Activated CD4-positive, alpha-beta memory T cell treated with anti-CD3 and anti-CD28 coated beads for 36 hours (primary cell): Measurements from ENCODE around the gene SLC36A3. TPM values are rescaled to one million over a fixed set of nuclear protein-coding genes. Genes with fewer than 3 reads are reported as not detected.

Experiments used
- CTCF ChIA-PET: fragments of 350-600 bp; sonication (Branson Sonifier 250); formaldehyde crosslinking; loops from one replicate; lab custom pipeline; 2021; ENCODE audit warnings: antibody characterized with exemption, inconsistent platforms; lab: Charles Lee
- POLR2A ChIA-PET: fragments of 350-600 bp; sonication (Branson Sonifier 250); formaldehyde crosslinking; loops from one replicate; lab custom pipeline; 2021; ENCODE audit warnings: antibody characterized with exemption; lab: Charles Lee
- DNase-seq: peaks from one replicate; pipeline ENCODE4 v3.0.0-alpha.2; 2020
- H3K27ac Mint-ChIP-seq: one replicate; pipeline ENCODE4 v1.8.0; 2021; ENCODE audit warnings: mixed read lengths
- H3K27me3 Mint-ChIP-seq: one replicate; pipeline ENCODE4 v1.8.0; 2021; ENCODE audit warnings: mixed read lengths
- H3K36me3 Mint-ChIP-seq: one replicate; pipeline ENCODE4 v1.8.0; 2021; ENCODE audit warnings: mixed read lengths
- H3K4me1 Mint-ChIP-seq: one replicate; pipeline ENCODE4 v1.8.0; 2021; ENCODE audit warnings: low read depth, mixed read lengths
- H3K4me3 Mint-ChIP-seq: one replicate; pipeline ENCODE4 v1.8.0; 2021; ENCODE audit warnings: mild to moderate bottlenecking, mixed read lengths
- H3K9me3 Mint-ChIP-seq: one replicate; pipeline ENCODE4 v1.8.0; 2021; ENCODE audit warnings: mixed read lengths
- intact Hi-C: fragments of 100-400 bp; cut with micrococcal nuclease; formaldehyde crosslinking; loops from one replicate; pipeline ENCODE4 v1.15.1; 2023
- total RNA-seq, 2 experiments: library from RNA; stranded (reverse); gene quantifications; one replicate each; pipeline ENCODE4 v1.2.3, GENCODE V29; 2021

The SLC36A3 gene
- total RNA-seq, 2 experiments from 2014 or later = not detected

DNA sequence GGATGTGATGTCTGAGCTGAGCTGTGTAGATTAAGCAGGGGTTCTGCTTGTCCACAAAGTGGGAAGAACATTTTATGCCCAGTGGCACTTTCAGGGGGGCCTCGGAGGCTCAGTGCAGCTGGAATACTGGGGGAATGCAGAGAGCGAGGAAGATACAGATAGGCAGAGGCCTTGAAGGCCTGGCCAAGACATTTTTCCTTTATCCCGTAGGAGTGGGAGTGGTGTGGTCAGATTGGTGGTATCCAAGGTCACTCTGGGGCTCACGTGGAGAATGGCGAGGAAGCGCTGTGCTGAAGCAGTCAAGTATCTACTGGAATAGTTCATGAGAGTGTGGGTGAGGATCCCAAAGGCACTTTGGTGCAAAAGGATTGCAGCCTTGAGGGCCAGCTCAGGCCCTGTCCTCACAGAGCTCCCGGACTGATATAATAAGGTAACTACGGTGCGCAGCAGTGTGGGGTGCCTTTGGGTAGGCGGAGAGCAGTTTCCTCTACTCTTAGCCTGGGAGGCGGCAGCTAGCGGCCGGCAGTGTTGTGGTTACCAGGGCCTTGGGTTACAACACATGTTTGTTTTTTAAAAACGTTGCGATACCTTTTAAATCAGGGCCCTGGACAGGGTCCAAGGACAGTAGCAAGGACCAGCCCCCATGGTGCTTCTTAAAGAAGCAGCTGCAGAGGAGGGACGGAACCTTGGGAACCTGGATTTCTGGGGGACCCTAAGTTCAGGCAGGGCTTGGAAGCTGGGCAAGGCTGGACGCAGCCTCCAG lies 68.9 kb downstream of the SLC36A3 start:
- H3K4me1 Mint-ChIP-seq = peaks cover 9% of the 10 kb centered on the region
- intact Hi-C loops = no loop called here
- H3K4me3 Mint-ChIP-seq = no peak overlapping the region
- no peaks in the 10 kb centered on the region for H3K36me3 Mint-ChIP-seq
- H3K27ac Mint-ChIP-seq = no peak overlapping the region
- CTCF ChIA-PET = interaction anchor here (0.9 to 1.8 kb wide), 5 partner anchors 11 to 417 kb away, joined by 3 to 6 read pairs (median 4); partner anchors contain the start of gene CCDC69
- POLR2A ChIA-PET = interaction anchor here (1.1 to 1.7 kb wide), 2 partner anchors 11 to 21 kb away, joined by 3 to 4 read pairs; partner anchors contain the start of gene CCDC69
- H3K27me3 Mint-ChIP-seq = no peaks in the 10 kb centered on the region
- DNase-seq = no peak
- no peaks in the 10 kb centered on the region for H3K9me3 Mint-ChIP-seq

- Mint-ChIP-seq H3K4me1 (peaks cover 9% of the 10 kb centered on the region), H3K36me3 (no peaks in the 10 kb centered on the region), H3K27me3 (no peaks in the 10 kb centered on the region), H3K4me3 (no peak overlapping the region), H3K9me3 (no peaks in the 10 kb centered on the region), H3K27ac (no peak overlapping the region)
- POLR2A ChIA-PET = no interaction called here
- intact Hi-C loops = no loop called here
- CTCF ChIA-PET = interaction anchor here (0.9 to 1.4 kb wide), 3 partner anchors 10 to 418 kb away, joined by 3 to 4 read pairs (median 3); partner anchors contain the start of gene CCDC69
- DNase-seq = no peak
These were observed 69.9 kb downstream of the SLC36A3 start for GRCh38 chr5:151233616-151234085.

GRCh38 chr5:151231359-151231758 lies 72.2 kb downstream of the SLC36A3 start:
- no peak overlapping the region for H3K27ac Mint-ChIP-seq
- H3K4me1 Mint-ChIP-seq = peaks cover 9% of the 10 kb centered on the region
- H3K4me3 Mint-ChIP-seq = no peak overlapping the region
- H3K36me3 Mint-ChIP-seq = no peaks in the 10 kb centered on the region
- ChIA-PET CTCF (interaction anchor here (1.1 kb wide), 1 partner anchor 116 kb away, joined by 3 read pairs; no protein-coding TSS in a partner anchor), POLR2A (no interaction called here)
- DNase-seq = no peak
- H3K27me3 Mint-ChIP-seq = no peaks in the 10 kb centered on the region
- intact Hi-C loops = no loop called here
- H3K9me3 Mint-ChIP-seq = no peaks in the 10 kb centered on the region

DNA sequence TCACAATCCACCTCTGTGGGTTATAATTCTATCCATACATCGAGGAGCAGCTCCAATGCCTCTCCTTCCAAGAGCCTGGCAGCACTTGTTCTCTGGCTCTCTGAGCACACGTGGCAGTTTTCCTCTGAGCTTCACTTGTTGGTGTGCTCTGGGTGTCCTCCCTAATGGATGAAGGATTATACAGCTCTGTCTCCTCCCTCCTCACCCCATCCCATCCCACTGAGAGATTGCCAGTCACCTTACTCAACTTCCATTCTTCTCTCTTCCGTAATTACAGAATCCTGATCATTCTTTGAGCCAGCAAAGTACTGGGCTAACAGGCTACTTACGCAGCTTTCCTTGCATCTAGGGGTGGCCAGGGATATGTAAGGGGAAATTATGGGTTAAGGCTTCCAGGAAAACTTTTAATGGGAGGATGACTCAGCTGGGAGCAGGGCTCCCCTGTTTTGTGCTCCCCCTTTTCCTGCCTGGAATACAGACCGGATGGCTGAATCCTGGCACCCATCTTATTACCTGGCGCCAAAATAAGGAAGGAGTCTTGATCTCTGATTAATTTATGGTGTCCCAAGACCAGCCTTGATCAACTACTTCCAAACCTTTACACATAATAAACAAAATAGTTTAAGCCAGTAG lies 73.4 kb downstream of the SLC36A3 start:
- CTCF ChIA-PET = interaction anchor here (1.0 to 1.8 kb wide), 4 partner anchors 7 to 104 kb away, joined by 3 to 8 read pairs (median 5); no protein-coding TSS in a partner anchor
- no peaks in the 10 kb centered on the region for H3K9me3 Mint-ChIP-seq
- no peak overlapping the region for H3K27ac Mint-ChIP-seq
- intact Hi-C loops = no loop called here
- H3K36me3 Mint-ChIP-seq = no peaks in the 10 kb centered on the region
- peaks cover 12% of the 10 kb centered on the region for H3K4me1 Mint-ChIP-seq
- no peaks in the 10 kb centered on the region for H3K27me3 Mint-ChIP-seq
- DNase-seq = no peak
- POLR2A ChIA-PET = no interaction called here
- H3K4me3 Mint-ChIP-seq = no peak overlapping the region

- intact Hi-C loops = no loop called here
- ChIA-PET CTCF (interaction anchor here (1.0 to 1.8 kb wide), 4 partner anchors 9 to 103 kb away, joined by 3 to 8 read pairs (median 5); no protein-coding TSS in a partner anchor), POLR2A (no interaction called here)
These were observed 74.6 kb downstream of the SLC36A3 start for GRCh38 chr5:151228986-151229385.

DNA sequence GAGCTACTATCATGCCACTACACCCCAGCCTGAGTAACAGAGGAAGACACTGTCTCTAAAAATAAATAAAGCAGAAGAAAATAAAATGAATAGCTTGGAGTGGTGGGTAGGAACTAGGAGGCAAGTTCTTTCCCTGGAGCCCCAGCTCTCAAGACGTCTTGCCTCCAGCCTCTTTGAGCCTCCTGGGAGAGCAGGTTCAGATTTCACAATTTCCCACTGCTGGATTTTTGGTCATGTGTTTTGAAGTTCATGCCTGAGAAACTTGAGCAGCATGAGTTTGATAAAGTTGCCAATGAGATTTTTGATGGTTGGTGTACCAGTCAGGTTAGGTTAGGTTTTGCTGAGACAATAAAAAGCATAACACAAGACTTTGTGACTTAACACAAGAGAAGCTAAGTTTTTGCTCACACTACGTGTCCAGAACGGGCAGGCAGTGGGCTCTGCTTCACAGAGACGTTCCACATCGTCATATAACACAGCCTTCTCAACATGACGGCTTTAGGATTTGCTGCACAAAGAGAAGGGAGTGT lies 75.6 kb downstream of the SLC36A3 start:
- DNase-seq = no peak
- H3K36me3 Mint-ChIP-seq = no peaks in the 10 kb centered on the region
- H3K9me3 Mint-ChIP-seq = no peaks in the 10 kb centered on the region
- CTCF ChIA-PET = interaction anchor here (0.9 to 1.4 kb wide), 4 partner anchors 11 to 102 kb away, joined by 3 to 7 read pairs (median 3); no protein-coding TSS in a partner anchor
- intact Hi-C loops = no loop called here
- H3K27ac Mint-ChIP-seq = no peak overlapping the region
- POLR2A ChIA-PET = interaction anchor here (0.7 kb wide), 1 partner anchor 605 kb away, joined by 3 read pairs; no protein-coding TSS in a partner anchor
- H3K4me3 Mint-ChIP-seq = no peak overlapping the region
- H3K4me1 Mint-ChIP-seq = peaks cover 12% of the 10 kb centered on the region
- H3K27me3 Mint-ChIP-seq = no peaks in the 10 kb centered on the region

More at GRCh38 chr5:151228986-151229385, 74.6 kb downstream of the SLC36A3 start:
- H3K27ac Mint-ChIP-seq = no peak overlapping the region
- H3K4me3 Mint-ChIP-seq = no peak overlapping the region
- no peaks in the 10 kb centered on the region for H3K27me3 Mint-ChIP-seq
- H3K9me3 Mint-ChIP-seq = no peaks in the 10 kb centered on the region
- H3K4me1 Mint-ChIP-seq = peaks cover 12% of the 10 kb centered on the region
- no peaks in the 10 kb centered on the region for H3K36me3 Mint-ChIP-seq
- DNase-seq = no peak

Other genes with a start within 250 kb of the SLC36A3 start
- gene TNIP1, start 222.7 kb downstream of the SLC36A3 start, total RNA-seq = 100 to 1,000 TPM; 388 to 401 TPM
- 100 to 1,000 TPM; 430 to 443 TPM for gene ANXA6, start 146.0 kb downstream of the SLC36A3 start, total RNA-seq
- gene CCDC69, start 79.7 kb downstream of the SLC36A3 start, total RNA-seq = 10 to 100 TPM; 24.6 to 27.6 TPM
- gene GM2A, start 50.6 kb downstream of the SLC36A3 start, total RNA-seq = 10 to 100 TPM; 28.7 to 29.1 TPM
- gene SLC36A2, start 43.8 kb upstream of the SLC36A3 start, total RNA-seq = not detected
- gene SLC36A1, start 143.8 kb upstream of the SLC36A3 start, total RNA-seq = 1 to 10 TPM; 3.8 to 3.9 TPM